Smooth muscle cell (in vitro differentiated cells): Measurements from ENCODE around the gene CDKAL1. TPM values are rescaled to one million over a fixed set of nuclear protein-coding genes. Genes with fewer than 3 reads are reported as not detected.

Experiments
- DNase-seq: peaks from one replicate; lab custom pipeline; 2025; ENCODE audit not compliant: unreplicated experiment; lab: John Stamatoyannopoulos, UW
- H2AFZ ChIP-seq: fragments of 200-600 bp; sonication (generic); 2 replicates; pipeline ENCODE4 v1.6.0; 2016; ENCODE audit warnings: antibody characterized with exemption, low read depth, mild to moderate bottlenecking
- H3F3A ChIP-seq: fragments of 200-600 bp; sonication (generic); 2 replicates; pipeline ENCODE4 v1.6.0; 2017; ENCODE audit warnings: antibody characterized with exemption, low read depth
- H3K27ac ChIP-seq: fragments of 200-600 bp; sonication (generic); 2 replicates; pipeline ENCODE4 v1.5.1; 2016; ENCODE audit warnings: low read depth, mild to moderate bottlenecking
- H3K27me3 ChIP-seq: fragments of 200-600 bp; sonication (generic); 2 replicates; pipeline ENCODE4 v1.6.1; 2016; ENCODE audit warnings: low read depth, mild to moderate bottlenecking
- H3K36me3 ChIP-seq: fragments of 200-600 bp; sonication (generic); 2 replicates; pipeline ENCODE4 v1.5.1; 2016; ENCODE audit warnings: low read depth
- H3K4me1 ChIP-seq: fragments of 200-600 bp; sonication (generic); 2 replicates; pipeline ENCODE4 v1.5.1; 2016; ENCODE audit warnings: low read depth
- H3K4me2 ChIP-seq: fragments of 200-600 bp; sonication (generic); 2 replicates; pipeline ENCODE4 v1.6.0; 2016; ENCODE audit warnings: mild to moderate bottlenecking
- H3K4me3 ChIP-seq: fragments of 200-600 bp; sonication (generic); 2 replicates; pipeline ENCODE4 v1.5.1; 2016; ENCODE audit warnings: mild to moderate bottlenecking
- H3K79me2 ChIP-seq: fragments of 200-600 bp; sonication (generic); 2 replicates; pipeline ENCODE4 v1.6.0; 2016; ENCODE audit warnings: low read depth, mild to moderate bottlenecking
- H3K9ac ChIP-seq: fragments of 200-600 bp; sonication (generic); 2 replicates; pipeline ENCODE4 v1.6.0; 2016; ENCODE audit warnings: low read depth
- H3K9me3 ChIP-seq: fragments of 200-600 bp; sonication (generic); replicated peaks from 2 replicates; pipeline ENCODE4 v1.5.1; 2016; ENCODE audit warnings: low read depth
- H4K20me1 ChIP-seq: fragments of 200-600 bp; sonication (generic); 2 replicates; pipeline ENCODE4 v1.6.0; 2016; ENCODE audit warnings: low read depth
- CTCF ChIP-seq: fragments of 200-600 bp; sonication (generic); IDR thresholded peaks from 2 replicates; pipeline ENCODE4 v1.5.1; 2017; ENCODE audit warnings: borderline replicate concordance, mild to moderate bottlenecking, antibody characterized with exemption; ENCODE audit not compliant: insufficient read depth, poor library complexity, severe bottlenecking
- WGBS: methylation state at CpG from one replicate; pipeline ENCODE4 v1.1.7; 2016; ENCODE audit warnings: low lambda C conversion rate; 5-methylcytosine and 5-hydroxymethylcytosine counted together
- polyA plus RNA-seq: library from polyadenylated mRNA; unstranded; fragments of >200 nt; fragmentation: Nextera tagmentation; extraction: Ambion mirVana; gene quantifications from 2 replicates; pipeline ENCODE4 v1.2.1, GENCODE V29; 2016
- total RNA-seq: library from RNA; depleted of rRNA; stranded (reverse); fragments of >200 nt; gene quantifications from 2 replicates; pipeline ENCODE4 v1.2.3, GENCODE V29; 2014

The CDKAL1 gene
- total and polyA plus RNA-seq, 2 experiments from 2014 or later, result 16.5 to 16.6 TPM

- no peak for TF ChIP-seq CTCF
- Histone ChIP-seq H3F3A (peaks cover 2% of the 10 kb centered on the region), H3K4me2 (no peak overlapping the region), H4K20me1 (no peaks in the 10 kb centered on the region), H3K36me3 (no peaks in the 10 kb centered on the region), H3K9me3 (no peaks in the 10 kb centered on the region), H3K27ac (no peak overlapping the region), H3K4me3 (no peak overlapping the region), H3K27me3 (no peaks in the 10 kb centered on the region), H3K9ac (no peak overlapping the region), H2AFZ (no peak overlapping the region), H3K4me1 (peaks cover 24% of the 10 kb centered on the region), H3K79me2 (no peaks in the 10 kb centered on the region)
- no peak for DNase-seq
- 73% methylated on average over 4 of the region's 4 CpGs for WGBS
These were observed 569.5 kb downstream of the CDKAL1 start for GRCh38 chr6:21103626-21104224.

- Histone ChIP-seq H3K27me3 (no peaks in the 10 kb centered on the region), H3K9ac (no peak overlapping the region), H2AFZ (no peak overlapping the region), H3K4me2 (no peak overlapping the region), H3K9me3 (no peaks in the 10 kb centered on the region), H4K20me1 (no peaks in the 10 kb centered on the region), H3K79me2 (no peaks in the 10 kb centered on the region), H3K27ac (no peak overlapping the region), H3K4me3 (no peak overlapping the region), H3K36me3 (no peaks in the 10 kb centered on the region), H3F3A (peaks cover 5% of the 10 kb centered on the region), H3K4me1 (peaks cover 21% of the 10 kb centered on the region)
- 100% methylated on average over 2 of the region's 2 CpGs for WGBS
- no peak for DNase-seq
- TF ChIP-seq CTCF, result no peak
These were observed 570.0 kb downstream of the CDKAL1 start for GRCh38 chr6:21104288-21104687.

- Histone ChIP-seq H3K36me3 (no peaks in the 10 kb centered on the region), H4K20me1 (no peaks in the 10 kb centered on the region), H2AFZ (no peak overlapping the region), H3K9me3 (no peaks in the 10 kb centered on the region), H3K79me2 (no peaks in the 10 kb centered on the region), H3K4me3 (no peak overlapping the region), H3K4me2 (no peak overlapping the region), H3K27me3 (no peaks in the 10 kb centered on the region), H3F3A (peaks cover 8% of the 10 kb centered on the region), H3K9ac (no peak overlapping the region), H3K27ac (no peak overlapping the region), H3K4me1 (peaks cover 23% of the 10 kb centered on the region)
- no peak for TF ChIP-seq CTCF
- DNase-seq, result no peak
- WGBS, result 94% methylated on average over 3 of the region's 3 CpGs
These were observed 573.5 kb downstream of the CDKAL1 start for GRCh38 chr6:21107796-21108195.
